ENCODE results near the gene DCAF17. TPM values are rescaled to one million over a fixed set of nuclear protein-coding genes. Genes with fewer than 3 reads are reported as not detected.
"Not testable (repeated sequence)": the region's sequence is repeated elsewhere in the genome, so short reads cannot be mapped to it uniquely, and the experiment has no call there.

DCAF17 gene
- total RNA-seq, 4 donors from 2014 or later: 8.3 to 18.1 (median 13.0) TPM

- Histone ChIP-seq H3K4me1 (peaks cover 0 to 52% (median 7%) of the 10 kb centered on the region in 3 donors), H3K4me3 (no peak overlapping the region), H3K36me3 (no peaks in the 10 kb centered on the region), H3K27me3 (no peaks in the 10 kb centered on the region), H3K27ac (no peak overlapping the region), H3K9me3 (no peaks in the 10 kb centered on the region)
- WGBS, 2 donors: 77 to 94% methylated on average over 1 of the region's 1 CpG
- DNase-seq: no peak
- intact Hi-C loops (cut with DNase I): no loop called here
- TF ChIP-seq CTCF (IDR thresholded peaks at IDR 0.05) (peak in 4 of 6 experiments; percentile 15 to 56 (median 26)), POLR2A (IDR thresholded peaks at IDR 0.05) (no peak)
These were observed 95.9 kb downstream of the DCAF17 start for GRCh38 chr2:171529914-171530313.

DNA sequence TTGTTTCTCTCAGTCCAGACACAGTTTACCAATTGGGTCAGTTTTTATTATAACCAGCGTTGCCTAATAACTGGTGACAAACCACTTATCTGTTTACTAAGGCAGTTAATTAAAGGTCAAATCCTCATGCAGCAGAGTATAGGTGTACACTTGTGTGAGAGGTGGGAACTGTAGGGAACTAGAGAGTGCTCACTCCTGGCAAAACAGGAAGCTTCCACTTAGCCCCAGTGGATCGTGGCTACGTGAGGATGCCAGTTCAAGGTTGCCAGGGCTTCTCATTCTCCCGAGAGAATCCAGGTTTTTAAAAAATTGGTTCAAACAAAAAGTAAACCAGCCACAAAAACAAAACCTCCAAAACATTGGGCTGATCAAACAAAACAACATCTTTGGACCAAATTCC is 96.4 kb downstream of the DCAF17 start:
- H3K4me1 ChIP-seq: peaks cover 0 to 47% (median 7%) of the 10 kb centered on the region in 3 donors
- no peaks in the 10 kb centered on the region for H3K27me3 ChIP-seq
- TF ChIP-seq CTCF (IDR thresholded peaks at IDR 0.05) (no peak), POLR2A (IDR thresholded peaks at IDR 0.05) (no peak)
- no peaks in the 10 kb centered on the region for H3K36me3 ChIP-seq
- H3K9me3 ChIP-seq: no peaks in the 10 kb centered on the region
- H3K4me3 ChIP-seq: no peak overlapping the region
- no peak for DNase-seq
- H3K27ac ChIP-seq: peak overlapping the region in 2 of 4 donors; percentile 14 to 20
- 34 to 36% methylated on average over 3 to 4 of the region's 4 CpGs for WGBS, 2 donors
- intact Hi-C loops (cut with DNase I): no loop called here

GRCh38 chr2:171530859-171531258 is 96.8 kb downstream of the DCAF17 start:
- H3K36me3 ChIP-seq; H3K27me3 ChIP-seq; DNase-seq; H3K4me3 ChIP-seq; intact Hi-C loops (cut with DNase I); H3K9me3 ChIP-seq: not testable (repeated sequence)
- Histone ChIP-seq H3K27ac (peak overlapping the region in 2 of 4 donors; percentile 14 to 20), H3K4me1 (peaks cover 0 to 45% (median 7%) of the 10 kb centered on the region in 3 donors)
- WGBS, 2 donors: 11 to 17% methylated on average over 1 of the region's 1 CpG

- intact Hi-C loops (cut with DNase I): no loop called here
- no peak overlapping the region for H3K4me3 ChIP-seq
- peak overlapping the region in 2 of 4 donors; percentile 14 to 46 for H3K27ac ChIP-seq
- peaks cover 0 to 41% (median 7%) of the 10 kb centered on the region in 3 donors for H3K4me1 ChIP-seq
- no peak for DNase-seq
- TF ChIP-seq CTCF (IDR thresholded peaks at IDR 0.05): no peak
- TF ChIP-seq POLR2A (IDR thresholded peaks at IDR 0.05): no peak
- H3K9me3 ChIP-seq: no peaks in the 10 kb centered on the region
- no peaks in the 10 kb centered on the region for H3K27me3 ChIP-seq
- 37 to 46% methylated on average over 7 of the region's 7 CpGs for WGBS, 2 donors
- H3K36me3 ChIP-seq: no peaks in the 10 kb centered on the region
These were observed 97.3 kb downstream of the DCAF17 start for GRCh38 chr2:171531291-171531690.

DNA sequence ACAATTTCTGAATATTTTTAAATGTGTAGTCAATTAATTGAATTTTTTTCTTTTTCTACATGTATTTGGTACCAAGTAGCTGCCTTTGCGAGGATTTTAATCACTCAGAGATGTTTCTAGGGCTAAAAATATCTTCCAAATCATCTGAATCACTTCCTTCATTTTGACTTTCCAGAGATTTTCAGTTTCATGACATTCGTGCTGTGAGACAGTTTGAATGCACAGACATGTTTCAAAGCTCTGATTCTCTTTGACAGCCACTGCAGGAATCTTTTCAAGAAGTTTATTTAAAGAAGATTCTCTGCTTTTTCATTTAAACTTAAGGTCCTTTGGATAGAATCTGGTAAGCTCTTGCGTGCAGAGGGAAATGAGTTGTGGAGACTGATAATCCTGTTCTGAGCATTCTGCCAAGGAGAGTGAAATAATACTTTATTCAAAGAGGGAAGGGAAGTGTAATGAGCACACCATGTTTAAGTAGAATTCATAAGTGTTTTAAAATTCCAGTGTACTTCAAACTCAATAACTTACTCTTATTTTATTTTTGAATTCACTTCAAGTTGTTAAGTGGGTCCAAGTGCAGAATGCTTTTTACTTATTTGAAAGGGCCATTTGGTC is 97.9 kb downstream of the DCAF17 start:
- Histone ChIP-seq H3K9me3 (no peaks in the 10 kb centered on the region), H3K4me1 (peaks cover 0 to 34% (median 7%) of the 10 kb centered on the region in 3 donors), H3K36me3 (no peaks in the 10 kb centered on the region), H3K4me3 (no peak overlapping the region), H3K27ac (peak overlapping the region in 2 of 4 donors; percentile 14 to 46), H3K27me3 (no peaks in the 10 kb centered on the region)
- TF ChIP-seq POLR2A (IDR thresholded peaks at IDR 0.05): no peak
- TF ChIP-seq CTCF (IDR thresholded peaks at IDR 0.05): no peak
- intact Hi-C loops (cut with DNase I): no loop called here
- no peak for DNase-seq
- WGBS, 2 donors: 39 to 48% methylated on average over 3 of the region's 3 CpGs
